ENCODE measurements around the gene DNM2. TPM values are rescaled to one million over a fixed set of nuclear protein-coding genes. Genes with fewer than 3 reads are reported as not detected.
"Not testable (repeated sequence)": the region's sequence is repeated elsewhere in the genome, so short reads cannot be mapped to it uniquely, and the experiment has no call there.

Gene DNM2
- total RNA-seq, 1 donor from 2014 or later, result 280 TPM

GRCh38 chr19:10876459-10877240, 158.8 kb downstream of the DNM2 start:
- no peaks in the 10 kb centered on the region for H3K9me3 ChIP-seq
- H3K4me3 ChIP-seq, result no peak overlapping the region
- ATAC-seq (peak; percentile 46), DNase-seq (no peak)
- intact Hi-C loops (cut with DNase I), result no loop called here
- no peaks in the 10 kb centered on the region for H3K27me3 ChIP-seq
- peak overlapping the region; percentile 7 for H3K27ac ChIP-seq
- H3K36me3 ChIP-seq, result no peaks in the 10 kb centered on the region
- TF ChIP-seq CTCF (IDR thresholded peaks at IDR 0.05), result no peak
- H3K4me1 ChIP-seq, result peaks cover 27% of the 10 kb centered on the region

- peak overlapping the region; percentile 7 for H3K27ac ChIP-seq
- H3K36me3 ChIP-seq; H3K9me3 ChIP-seq; H3K27me3 ChIP-seq; intact Hi-C loops (cut with DNase I); ATAC-seq; DNase-seq; H3K4me3 ChIP-seq: not testable (repeated sequence)
- H3K4me1 ChIP-seq, result peaks cover 24% of the 10 kb centered on the region
These were observed 159.7 kb downstream of the DNM2 start for GRCh38 chr19:10877608-10878007.

GRCh38 chr19:10878253-10878652, 160.4 kb downstream of the DNM2 start:
- TF ChIP-seq CTCF (IDR thresholded peaks at IDR 0.05), result no peak
- Histone ChIP-seq H3K9me3 (no peaks in the 10 kb centered on the region), H3K4me3 (no peak overlapping the region), H3K27me3 (no peaks in the 10 kb centered on the region), H3K4me1 (peaks cover 19% of the 10 kb centered on the region), H3K27ac (no peak overlapping the region), H3K36me3 (no peaks in the 10 kb centered on the region)
- no peak for ATAC-seq
- DNase-seq, result no peak
- intact Hi-C loops (cut with DNase I), result no loop called here

Small RNA genes lying within 50 kb of the gene (microRNA-seq; reads per million reads assigned to microRNA genes)
- gene MIR199A1 (ENCODE audit: borderline microRNAs expressed) (0.50 reads per million), gene MIR4748 (ENCODE audit: borderline microRNAs expressed) (not detected), gene MIR638 (ENCODE audit: borderline microRNAs expressed) (not detected), gene MIR6793 (ENCODE audit: borderline microRNAs expressed) (not detected)

Other genes with a start within 250 kb of the DNM2 start
- 69.1 TPM for gene KEAP1, start 214.7 kb upstream of the DNM2 start, total RNA-seq
- gene S1PR5, start 200.6 kb upstream of the DNM2 start, total RNA-seq, result 2.1 TPM
- gene ATG4D, start 174.2 kb upstream of the DNM2 start, total RNA-seq, result 21.0 TPM
- 19.6 TPM for gene KRI1, start 152.1 kb upstream of the DNM2 start, total RNA-seq
- gene CDKN2D, start 149.1 kb upstream of the DNM2 start, total RNA-seq, result 10.5 TPM
- 37.8 TPM for gene AP1M2, start 130.8 kb upstream of the DNM2 start, total RNA-seq
- gene SLC44A2, start 92.5 kb upstream of the DNM2 start, total RNA-seq, result 293 TPM
- gene ILF3, start 63.7 kb upstream of the DNM2 start, total RNA-seq, result 182 TPM
- 30.3 TPM for gene QTRT1, start 16.6 kb upstream of the DNM2 start, total RNA-seq
- 25.3 TPM for gene TMED1, start 118.1 kb downstream of the DNM2 start, total RNA-seq
- gene C19orf38, start 130.3 kb downstream of the DNM2 start, total RNA-seq, result 7.4 TPM
- gene CARM1, start 153.5 kb downstream of the DNM2 start, total RNA-seq, result 25.5 TPM
- 51.3 TPM for gene YIPF2, start 210.6 kb downstream of the DNM2 start, total RNA-seq
- gene TIMM29, start 210.7 kb downstream of the DNM2 start, total RNA-seq, result 17.7 TPM
- gene SMARCA4, start 243.0 kb downstream of the DNM2 start, total RNA-seq, result 95.6 TPM